Measurements from ENCODE around the gene GTPBP6. TPM values are rescaled to one million over a fixed set of nuclear protein-coding genes. Genes with fewer than 3 reads are reported as not detected.

Gene GTPBP6
- total RNA-seq, 1 experiment from 2014 or later, result 41.6 TPM

DNA sequence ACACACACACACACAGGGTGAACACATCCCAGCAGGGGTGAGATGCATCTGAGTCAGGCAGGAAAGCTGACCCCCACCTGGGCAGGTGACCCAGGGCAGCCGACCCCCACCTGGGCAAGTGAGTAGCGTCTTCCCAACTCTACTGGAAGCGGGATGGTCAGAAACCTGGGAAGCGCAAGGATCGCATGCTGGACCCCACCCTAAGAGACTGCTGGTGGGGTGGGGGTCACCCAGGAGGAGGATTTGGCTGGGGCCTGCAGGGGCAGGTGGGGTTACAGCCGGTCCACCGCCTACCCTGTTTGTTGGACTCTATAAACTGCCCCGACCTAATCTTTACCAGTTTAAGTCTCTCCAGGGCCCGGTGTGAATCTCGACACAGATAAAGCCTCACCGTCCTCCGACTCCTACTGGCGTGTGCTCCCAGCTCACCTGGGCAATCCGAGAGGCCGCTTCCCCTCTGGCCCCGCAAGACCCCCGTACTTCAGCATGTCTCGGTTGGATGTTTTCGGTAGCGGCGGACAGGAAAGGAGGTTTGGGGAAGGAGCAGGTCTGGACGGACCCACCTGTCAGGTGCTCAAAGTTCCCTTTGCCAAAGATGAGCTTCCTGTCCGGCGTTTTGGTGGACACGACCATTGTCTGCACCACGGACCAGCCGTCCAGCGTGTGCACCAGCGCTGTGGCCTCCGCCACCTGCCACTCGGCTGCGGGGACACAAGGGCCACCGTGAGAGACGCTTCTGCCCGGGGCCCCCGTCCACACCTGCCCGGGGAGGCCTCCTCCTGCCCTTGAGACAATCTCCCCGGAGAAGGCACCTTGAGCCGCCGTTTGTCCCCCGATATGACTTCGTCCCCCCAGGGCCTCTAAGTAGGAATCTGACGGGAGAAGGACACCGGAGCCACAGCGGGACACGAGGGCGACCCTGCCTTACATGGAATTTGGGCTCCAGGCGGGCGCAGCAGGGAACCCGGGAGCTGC is 2.0 kb downstream of the GTPBP6 start:
- peak overlapping the region; percentile 41 for H3K4me2 ChIP-seq (ENCODE audit: low read length)

More for the DNA sequence above, 2.0 kb downstream of the GTPBP6 start:
- no peak for TF ChIP-seq SIN3A (IDR thresholded peaks at IDR 0.05; ENCODE audit: low read depth)
- TF ChIP-seq EZH2 (IDR thresholded peaks at IDR 0.05), result no peak
- TF ChIP-seq CEBPB (IDR thresholded peaks at IDR 0.05; ENCODE audit: low read depth), result no peak
- TF ChIP-seq FOSL1 (IDR thresholded peaks at IDR 0.05; ENCODE audit: low read depth), result no peak
- TF ChIP-seq SRF (IDR thresholded peaks at IDR 0.05; ENCODE audit: low read depth), result no peak
- TF ChIP-seq YY1 (IDR thresholded peaks at IDR 0.05; ENCODE audit: extremely low read depth, insufficient replicate concordance, low read depth, low read length), result no peak
- no peak for TF ChIP-seq CBX3 (IDR thresholded peaks at IDR 0.05; ENCODE audit: low read depth)
- TF ChIP-seq, protein P1, sequence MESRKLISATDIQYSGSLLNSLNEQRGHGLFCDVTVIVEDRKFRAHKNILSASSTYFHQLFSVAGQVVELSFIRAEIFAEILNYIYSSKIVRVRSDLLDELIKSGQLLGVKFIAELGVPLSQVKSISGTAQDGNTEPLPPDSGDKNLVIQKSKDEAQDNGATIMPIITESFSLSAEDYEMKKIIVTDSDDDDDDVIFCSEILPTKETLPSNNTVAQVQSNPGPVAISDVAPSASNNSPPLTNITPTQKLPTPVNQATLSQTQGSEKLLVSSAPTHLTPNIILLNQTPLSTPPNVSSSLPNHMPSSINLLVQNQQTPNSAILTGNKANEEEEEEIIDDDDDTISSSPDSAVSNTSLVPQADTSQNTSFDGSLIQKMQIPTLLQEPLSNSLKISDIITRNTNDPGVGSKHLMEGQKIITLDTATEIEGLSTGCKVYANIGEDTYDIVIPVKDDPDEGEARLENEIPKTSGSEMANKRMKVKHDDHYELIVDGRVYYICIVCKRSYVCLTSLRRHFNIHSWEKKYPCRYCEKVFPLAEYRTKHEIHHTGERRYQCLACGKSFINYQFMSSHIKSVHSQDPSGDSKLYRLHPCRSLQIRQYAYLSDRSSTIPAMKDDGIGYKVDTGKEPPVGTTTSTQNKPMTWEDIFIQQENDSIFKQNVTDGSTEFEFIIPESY (IDR thresholded peaks at IDR 0.05; ENCODE audit: extremely low read depth, insufficient replicate concordance, low read length), result no peak
- TF ChIP-seq, protein P2, sequence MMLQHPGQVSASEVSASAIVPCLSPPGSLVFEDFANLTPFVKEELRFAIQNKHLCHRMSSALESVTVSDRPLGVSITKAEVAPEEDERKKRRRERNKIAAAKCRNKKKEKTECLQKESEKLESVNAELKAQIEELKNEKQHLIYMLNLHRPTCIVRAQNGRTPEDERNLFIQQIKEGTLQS (IDR thresholded peaks at IDR 0.05), result no peak
- no peak for TF ChIP-seq SP1 (IDR thresholded peaks at IDR 0.05; ENCODE audit: low read depth)
- intact Hi-C loops (cut with micrococcal nuclease), result loop anchor here (5.0 kb wide), 1 partner anchor 39 kb away; no protein-coding TSS in a partner anchor
- Histone ChIP-seq H3K4me1 (ENCODE audit: control insufficient read depth in 1 of 2, insufficient read depth in 2 of 2, low read length in 2 of 2) (peaks cover 0 to 11% of the 10 kb centered on the region in 2 experiments), H3K79me2 (ENCODE audit: insufficient read depth, low read length) (peaks cover 13% of the 10 kb centered on the region; the same call in 1 of the 2 replicates), H3K36me3 (ENCODE audit: control insufficient read depth in 1 of 2, insufficient read depth in 2 of 2, low read length in 2 of 2) (0 out of 4 replicates have a peak, but pooled peaks cover 0 to 6% of the 10 kb centered on the region in 2 experiments), H3K9me2 (ENCODE audit: insufficient read depth) (no peaks in the 10 kb centered on the region), H3K9me3 (ENCODE audit: control insufficient read depth in 1 of 2, insufficient read depth in 1 of 2, low read depth in 1 of 2, low read length in 2 of 2) (no peaks in the 10 kb centered on the region), H3K9ac (ENCODE audit: low read length) (no peak overlapping the region), H3K27ac (ENCODE audit: low read depth, low read length) (peak overlapping the region; percentile 35; the same call in 1 of the 2 replicates), H4K20me1 (ENCODE audit: insufficient read depth) (no peaks in the 10 kb centered on the region), H3K27me3 (ENCODE audit: insufficient read depth, low read length) (no peaks in the 10 kb centered on the region), H2AFZ (ENCODE audit: low read depth, low read length, poor library complexity, severe bottlenecking) (no peak overlapping the region), H3K4me3 (replicated peaks in 1 of 2; ENCODE audit: low read depth in 1 of 2, low read length in 2 of 2) (peak overlapping the region; percentile 20 to 32; a peak in 3 of 4 replicates)
- ChIA-PET POLR2A (no interaction called here), CTCF (no interaction called here), RAD21 (ENCODE audit: low non-redundant PET in 1 of 2, low total read pairs in 2 of 2, uncharacterized antibody in 2 of 2, unreplicated experiment in 2 of 2) (no interaction called here)
- BruUV-seq (replicated peaks), result no TSS peak
- DNase-seq (ENCODE audit: low read depth, low spot score) (no peak), ATAC-seq (no peak)

Measured in HCT116 (cell line).